Forelimb muscle (tissue), 1 donor: ENCODE data around the gene SLC39A8. TPM values are rescaled to one million over a fixed set of nuclear protein-coding genes. Genes with fewer than 3 reads are reported as not detected.

ENCODE experiments used
- DNase-seq: peaks from one replicate; pipeline ENCODE4 v3.0.0-alpha.2; 2013; ENCODE audit warnings: low read depth
- polyA plus RNA-seq: library from polyadenylated mRNA; unstranded; fragments of 120-200 nt; gene quantifications from one replicate; pipeline ENCODE4 v1.2.1, GENCODE V29; 2013; ENCODE audit not compliant: insufficient read length

Gene SLC39A8
- polyA plus RNA-seq, 1 donor, result 2.1 TPM

DNA sequence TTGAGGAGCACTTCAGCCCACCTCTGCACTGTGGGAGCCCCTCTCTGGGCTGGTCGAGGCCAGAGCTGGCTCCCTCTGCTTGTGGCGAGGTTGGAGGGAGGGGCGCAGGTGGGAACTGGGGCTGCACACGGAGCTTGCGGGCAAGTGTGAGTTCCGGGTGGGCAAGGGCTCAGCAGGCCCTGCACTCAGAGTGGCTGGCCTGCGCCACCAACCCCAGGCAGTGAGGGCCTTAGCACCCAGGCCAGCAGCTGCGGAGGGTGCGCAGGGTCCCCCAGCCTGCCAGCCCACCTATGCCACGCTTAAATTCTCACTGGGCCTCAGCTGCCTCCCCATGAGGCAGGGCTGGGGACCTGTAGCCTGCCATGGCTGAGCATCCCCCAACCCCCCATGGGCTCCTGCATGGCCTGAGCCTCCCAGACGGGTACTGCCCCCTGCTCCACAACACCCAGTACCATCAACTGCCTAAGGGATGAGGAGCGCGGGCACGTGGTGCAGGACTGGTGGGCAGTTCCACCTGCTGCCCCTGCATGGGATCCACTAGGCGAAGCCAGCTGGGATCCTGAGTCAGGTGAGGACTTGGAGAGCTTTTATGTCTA is 110.9 kb downstream of the SLC39A8 start:
- DNase-seq, result no peak

DNA sequence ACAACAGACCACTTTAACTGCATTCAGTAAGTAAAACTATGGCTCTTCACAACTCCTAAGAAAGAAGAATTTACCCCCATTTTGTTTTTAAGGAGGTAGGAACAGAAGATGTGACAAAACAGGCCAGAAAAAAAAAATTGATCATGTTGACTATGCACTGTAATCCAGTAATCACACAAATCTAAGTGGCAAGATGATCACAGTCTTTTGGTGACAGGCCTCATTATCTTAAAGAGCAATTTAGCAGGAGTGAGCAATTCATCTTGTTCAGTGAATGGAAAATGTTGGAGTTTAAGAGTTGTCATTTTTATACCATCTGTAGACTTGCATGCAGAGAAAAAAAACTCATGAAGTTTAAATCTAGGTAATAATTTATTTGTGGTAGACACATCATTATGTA is 115.1 kb downstream of the SLC39A8 start:
- no peak for DNase-seq

DNA sequence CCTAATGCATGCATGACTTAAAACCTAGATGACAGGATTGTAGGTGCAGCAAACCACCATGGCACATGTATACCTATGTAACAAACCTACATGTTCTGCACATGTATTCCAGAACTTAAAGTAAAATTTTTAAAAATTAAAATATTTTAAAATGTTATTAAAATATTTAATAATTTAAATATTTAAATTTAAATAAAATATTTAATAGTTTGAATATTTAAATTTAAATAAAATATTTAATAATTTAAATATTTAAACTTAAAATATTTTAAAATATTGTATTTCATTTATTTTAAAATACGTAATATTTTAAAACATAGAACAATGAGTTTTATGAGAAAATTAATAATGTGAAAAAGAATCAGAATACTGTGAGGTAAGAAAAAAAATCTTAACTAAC is 117.9 kb downstream of the SLC39A8 start:
- DNase-seq, result no peak

GRCh38 chr4:102223461-102223860 is 121.8 kb downstream of the SLC39A8 start:
- no peak for DNase-seq

GRCh38 chr4:102222838-102223409 is 122.4 kb downstream of the SLC39A8 start:
- no peak for DNase-seq

- DNase-seq, result no peak
Measured at GRCh38 chr4:102219129-102219528, 126.2 kb downstream of the SLC39A8 start.

DNA sequence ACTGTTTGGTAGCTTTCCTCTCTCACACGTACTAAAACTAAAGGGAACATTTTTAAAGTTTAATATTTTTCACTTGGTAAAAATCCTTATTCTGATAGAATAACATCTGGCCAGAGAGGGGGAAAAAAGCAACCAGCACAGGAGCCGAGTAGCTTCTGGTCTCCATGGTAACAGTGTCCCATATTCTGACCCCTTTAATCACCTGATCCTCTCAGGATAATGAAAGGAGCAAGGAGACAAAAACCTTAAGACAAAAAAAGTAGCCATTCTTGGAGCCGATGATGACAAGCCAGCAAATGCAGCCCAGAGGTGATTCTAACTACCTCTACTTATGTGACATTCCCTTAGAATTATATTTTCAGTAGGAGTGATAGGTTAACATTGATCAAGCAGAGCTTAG is 126.6 kb downstream of the SLC39A8 start:
- DNase-seq, result no peak

DNA sequence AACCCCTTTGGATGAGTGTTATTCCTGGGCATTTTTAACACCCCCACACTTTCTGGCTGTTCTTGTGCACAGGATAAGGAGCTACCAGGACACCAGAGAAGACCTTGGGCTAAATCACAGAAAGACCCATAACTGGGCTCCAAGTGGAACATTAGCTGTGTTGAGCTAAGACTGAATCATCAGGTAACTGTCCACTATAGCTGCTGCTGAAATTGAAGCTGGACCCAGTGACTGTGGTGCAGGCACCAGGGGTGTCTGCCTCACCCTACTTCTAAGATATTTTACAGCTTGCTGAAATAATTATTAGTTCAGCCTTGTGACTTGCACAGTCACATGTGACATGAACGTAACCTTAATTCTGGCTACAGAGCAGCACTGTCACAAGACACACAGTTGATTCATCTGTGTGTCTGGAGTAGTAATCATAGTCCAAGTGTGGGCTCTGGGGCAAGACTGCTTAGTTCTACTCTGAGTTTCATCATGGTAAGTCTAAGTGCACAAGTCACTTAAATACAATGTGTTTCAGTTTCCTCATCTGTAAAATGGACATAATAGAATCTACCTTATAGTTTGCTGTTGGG is 127.4 kb downstream of the SLC39A8 start:
- no peak for DNase-seq

- DNase-seq, result no peak
Measured at GRCh38 chr4:102217345-102217744, 127.9 kb downstream of the SLC39A8 start.

DNA sequence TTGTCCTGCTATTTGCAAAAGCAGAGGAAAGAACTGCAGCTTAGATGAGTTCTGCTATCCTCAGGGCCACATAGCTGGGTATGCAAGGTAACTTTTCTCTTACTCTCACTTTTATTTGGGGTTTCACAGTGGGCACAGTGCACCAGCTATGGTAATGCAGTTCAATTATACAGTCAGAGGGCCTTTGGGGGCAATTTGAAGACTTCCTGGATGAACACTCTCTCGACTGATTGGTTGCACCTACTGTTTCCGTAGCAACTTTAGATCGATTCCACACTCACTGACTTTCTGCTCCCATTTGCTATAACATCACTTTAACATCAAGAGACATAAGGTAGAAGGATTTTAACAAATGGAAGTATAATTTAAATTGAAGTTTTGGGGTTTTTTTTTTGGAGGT is 128.6 kb downstream of the SLC39A8 start:
- DNase-seq, result no peak

GRCh38 chr4:102213031-102213430 is 132.3 kb downstream of the SLC39A8 start:
- DNase-seq, result no peak

Other genes with a start within 250 kb of the SLC39A8 start
- 17.0 TPM for gene NFKB1, start 155.9 kb upstream of the SLC39A8 start, polyA plus RNA-seq